H9 (cell line): ENCODE measurements around the gene TCF4. TPM values are rescaled to one million over a fixed set of nuclear protein-coding genes. Genes with fewer than 3 reads are reported as not detected.

ENCODE experiments used
- DNase-seq: peaks from one replicate; pipeline ENCODE4 v3.0.0-alpha.2; 2017
- H2AFZ ChIP-seq: one replicate; pipeline ENCODE4 v1.6.1; 2013; ENCODE audit warnings: mild to moderate bottlenecking, low read length, control low read depth, moderate library complexity
- H2AK5ac ChIP-seq: 2 replicates; pipeline ENCODE4 v1.6.1; 2013; ENCODE audit warnings: low read length, control low read depth, mixed read lengths; ENCODE audit not compliant: insufficient read length
- H2BK120ac ChIP-seq: one replicate; pipeline ENCODE4 v1.6.1; 2013; ENCODE audit warnings: low read depth, mild to moderate bottlenecking, low read length, control low read depth, inconsistent platforms; ENCODE audit not compliant: poor library complexity, severe bottlenecking
- H2BK12ac ChIP-seq: 2 replicates; pipeline ENCODE4 v1.6.1; 2013; ENCODE audit warnings: low read length, control low read depth, mixed read lengths, low read depth; ENCODE audit not compliant: insufficient read length
- H2BK15ac ChIP-seq: 2 replicates; pipeline ENCODE4 v1.6.1; 2013; ENCODE audit warnings: low read depth, low read length, control low read depth
- H2BK20ac ChIP-seq: one replicate; pipeline ENCODE4 v1.6.1; 2013; ENCODE audit warnings: low read depth, mild to moderate bottlenecking, low read length, control low read depth, inconsistent platforms; ENCODE audit not compliant: poor library complexity, severe bottlenecking
- H2BK5ac ChIP-seq: 2 replicates; pipeline ENCODE4 v1.6.1; 2013; ENCODE audit warnings: low read length, control low read depth, mixed read lengths; ENCODE audit not compliant: insufficient read length
- H3K14ac ChIP-seq: 2 replicates; pipeline ENCODE4 v1.6.1; 2013; ENCODE audit warnings: low read length, control low read depth; ENCODE audit not compliant: insufficient read depth
- H3K18ac ChIP-seq: 2 replicates; pipeline ENCODE4 v1.6.1; 2013; ENCODE audit warnings: low read depth, mild to moderate bottlenecking, mixed read lengths, low read length, control low read depth; ENCODE audit not compliant: insufficient read length
- H3K23ac ChIP-seq: 2 replicates; pipeline ENCODE4 v1.6.1; 2013; ENCODE audit warnings: low read length, control low read depth, mixed read lengths, low read depth; ENCODE audit not compliant: insufficient read length
- H3K23me2 ChIP-seq: 2 replicates; pipeline ENCODE4 v1.6.1; 2013; ENCODE audit warnings: low read depth, mild to moderate bottlenecking, mixed read lengths, low read length, control low read depth; ENCODE audit not compliant: insufficient read length, poor library complexity, severe bottlenecking
- H3K27ac ChIP-seq: 2 replicates; pipeline ENCODE4 v1.5.1; 2013; ENCODE audit warnings: low read length, control low read depth, mixed read lengths, low read depth; ENCODE audit not compliant: insufficient read length
- H3K27me3 ChIP-seq: 2 replicates; pipeline ENCODE4 v1.6.1; 2013; ENCODE audit warnings: low read length, control low read depth, inconsistent platforms; ENCODE audit not compliant: insufficient read depth
- H3K4ac ChIP-seq: 2 replicates; pipeline ENCODE4 v1.6.1; 2013; ENCODE audit warnings: low read depth, mild to moderate bottlenecking, control low read depth, inconsistent platforms, low read length, moderate library complexity
- H3K4me1 ChIP-seq: 2 replicates; pipeline ENCODE4 v1.6.1; 2013; ENCODE audit warnings: low read length, control low read depth, inconsistent platforms; ENCODE audit not compliant: insufficient read depth
- H3K4me2 ChIP-seq: 2 replicates; pipeline ENCODE4 v1.6.1; 2013; ENCODE audit warnings: low read length, control low read depth, mixed read lengths; ENCODE audit not compliant: insufficient read length, insufficient read depth
- H3K56ac ChIP-seq: 2 replicates; pipeline ENCODE4 v1.6.1; 2013; ENCODE audit warnings: low read depth, mild to moderate bottlenecking, mixed read lengths, low read length, control low read depth; ENCODE audit not compliant: insufficient read length
- H3K79me1 ChIP-seq: 2 replicates; pipeline ENCODE4 v1.6.1; 2013; ENCODE audit warnings: low read depth, mild to moderate bottlenecking, moderate library complexity, low read length, control low read depth, inconsistent platforms; ENCODE audit not compliant: insufficient read depth, poor library complexity, severe bottlenecking
- H3K79me2 ChIP-seq: 2 replicates; pipeline ENCODE4 v1.6.1; 2013; ENCODE audit warnings: low read length, control low read depth, inconsistent platforms; ENCODE audit not compliant: insufficient read depth
- H3K9ac ChIP-seq: 2 replicates; pipeline ENCODE4 v1.6.1; 2013; ENCODE audit warnings: low read length, control low read depth, mixed read lengths; ENCODE audit not compliant: insufficient read length; ENCODE audit errors: extremely low read depth
- H3K9me3 ChIP-seq: one replicate; pipeline ENCODE4 v1.6.1; 2013; ENCODE audit warnings: low read depth, low read length, inconsistent platforms; ENCODE audit not compliant: control insufficient read depth
- H3T11ph ChIP-seq: one replicate; pipeline ENCODE4 v1.6.1; 2013; ENCODE audit warnings: mild to moderate bottlenecking, low read length, control low read depth, inconsistent platforms
- H4K20me1 ChIP-seq: one replicate; pipeline ENCODE4 v1.6.1; 2013; ENCODE audit not compliant: control insufficient read depth, insufficient read length, insufficient read depth
- H4K5ac ChIP-seq: 2 replicates; pipeline ENCODE4 v1.6.1; 2013; ENCODE audit warnings: low read depth, mild to moderate bottlenecking, mixed read lengths, low read length, control low read depth; ENCODE audit not compliant: insufficient read length
- H4K8ac ChIP-seq: replicated peaks from 2 replicates; pipeline ENCODE4 v1.6.1; 2013; ENCODE audit warnings: low read length, control low read depth, mixed read lengths, low read depth; ENCODE audit not compliant: insufficient read length
- H4K91ac ChIP-seq: 2 replicates; pipeline ENCODE4 v1.6.1; 2013; ENCODE audit warnings: low read depth, mild to moderate bottlenecking, moderate library complexity, mixed read lengths, low read length, control low read depth; ENCODE audit not compliant: insufficient read length
- H3K27ac Mint-ChIP-seq, 3 experiments: 2 replicates in 2 of 3; 3 replicates in 1 of 3; pipeline ENCODE4 v1.8.0; 2020 to 2021; ENCODE audit warnings: mixed read lengths in 3 of 3, mild to moderate bottlenecking in 1 of 3, moderate library complexity in 1 of 3
- H3K27me3 Mint-ChIP-seq: 2 replicates; pipeline ENCODE4 v1.8.0; 2021; ENCODE audit warnings: low read depth, mild to moderate bottlenecking, moderate library complexity, mixed read lengths
- H3K36me3 Mint-ChIP-seq, 3 experiments: 2 replicates in 2 of 3; 3 replicates in 1 of 3; pipeline ENCODE4 v1.8.0; 2020 to 2021; ENCODE audit warnings: low read depth in 3 of 3, mixed read lengths in 3 of 3; ENCODE audit not compliant: insufficient read depth in 1 of 3
- H3K4me1 Mint-ChIP-seq, 2 experiments: 2 replicates each; pipeline ENCODE4 v1.8.0; 2020; ENCODE audit warnings: mixed read lengths in 2 of 2
- H3K4me3 Mint-ChIP-seq, 2 experiments: 2 replicates in 1 of 2; 3 replicates in 1 of 2; pipeline ENCODE4 v1.8.0; 2020 to 2021; ENCODE audit warnings: mild to moderate bottlenecking in 2 of 2, mixed read lengths in 2 of 2, moderate library complexity in 1 of 2
- H3K9me3 Mint-ChIP-seq, 2 experiments: 2 replicates in 1 of 2; 3 replicates in 1 of 2; pipeline ENCODE4 v1.8.0; 2020; ENCODE audit warnings: mild to moderate bottlenecking in 2 of 2, mixed read lengths in 2 of 2, moderate library complexity in 1 of 2
- CTCF ChIP-seq: fragments of 200-600 bp; sonication (generic); conservative IDR thresholded peaks from 3 replicates; pipeline ENCODE4 v1.8.0; 2021; ENCODE audit warnings: antibody characterized with exemption, mild to moderate bottlenecking
- WGBS: extraction: QIAGEN DNeasy Blood & Tissue Kit; methylation state at CpG from one replicate; pipeline ENCODE4 v1.1.7; 2013; ENCODE audit warnings: missing lambda C conversion rate, low lambda C conversion rate, mixed read lengths; ENCODE audit not compliant: insufficient read length; ENCODE audit errors: extremely low coverage; 5-methylcytosine and 5-hydroxymethylcytosine counted together
- total RNA-seq: library from RNA; stranded (reverse); gene quantifications from 2 replicates; pipeline ENCODE4 v1.2.1, GENCODE V29; 2021

Gene TCF4
- total RNA-seq, 1 experiment from 2014 or later: 99.4 TPM

DNA sequence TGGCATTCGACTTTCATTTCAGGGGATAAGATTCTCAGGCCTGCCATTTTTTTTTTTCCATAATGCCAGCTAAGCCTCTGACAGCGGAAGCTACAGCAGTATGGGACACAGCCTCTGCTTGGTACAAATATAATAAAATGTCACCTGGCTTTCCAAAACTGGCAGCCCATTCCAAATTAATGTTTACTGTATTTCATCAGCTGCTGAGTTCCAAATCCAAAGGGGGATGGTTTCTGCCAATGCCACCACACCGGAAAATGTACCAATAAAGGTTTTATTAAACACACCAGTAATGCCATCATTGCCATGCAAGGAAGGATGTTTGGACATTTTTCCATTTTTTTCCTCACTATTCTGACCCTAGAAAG lies 352.9 kb downstream of the TCF4 start:
- no peak overlapping the region for H3K56ac ChIP-seq
- H3K4ac ChIP-seq: no peak overlapping the region
- no peak overlapping the region for H3T11ph ChIP-seq
- no peak overlapping the region for H4K91ac ChIP-seq
- H3K27ac Mint-ChIP-seq: no peak overlapping the region
- H3K27me3 ChIP-seq: no peaks in the 10 kb centered on the region
- no peak overlapping the region for H3K23ac ChIP-seq
- WGBS: no CpG with 5 or more reads among the region's 3 CpGs
- no peak overlapping the region for H4K8ac ChIP-seq
- H2BK20ac ChIP-seq: no peak overlapping the region
- no peak for TF ChIP-seq CTCF
- H3K79me2 ChIP-seq: no peaks in the 10 kb centered on the region
- H3K27me3 Mint-ChIP-seq: no peaks in the 10 kb centered on the region
- H3K9me3 Mint-ChIP-seq: no peaks in the 10 kb centered on the region
- H4K5ac ChIP-seq: no peak overlapping the region
- no peaks in the 10 kb centered on the region for H3K9me3 ChIP-seq
- H3K4me3 Mint-ChIP-seq: no peak overlapping the region
- no peak overlapping the region for H2BK120ac ChIP-seq
- H3K9ac ChIP-seq: no peak overlapping the region
- H3K23me2 ChIP-seq: no peaks in the 10 kb centered on the region
- no peak overlapping the region for H3K27ac ChIP-seq
- H2AK5ac ChIP-seq: no peak overlapping the region
- no peaks in the 10 kb centered on the region for H4K20me1 ChIP-seq
- no peak overlapping the region for H2AFZ ChIP-seq
- H2BK15ac ChIP-seq: no peak overlapping the region
- no peak overlapping the region for H2BK12ac ChIP-seq
- peaks cover 2 to 3% of the 10 kb centered on the region in 2 experiments for H3K4me1 Mint-ChIP-seq
- DNase-seq: no peak
- H2BK5ac ChIP-seq: no peak overlapping the region
- no peaks in the 10 kb centered on the region; the same call in 1 of the 2 replicates for H3K4me1 ChIP-seq
- H3K79me1 ChIP-seq: no peaks in the 10 kb centered on the region
- no peak overlapping the region for H3K14ac ChIP-seq
- no peak overlapping the region for H3K18ac ChIP-seq
- H3K4me2 ChIP-seq: no peak overlapping the region
- H3K36me3 Mint-ChIP-seq: peaks cover 16 to 47% (median 44%) of the 10 kb centered on the region in 3 experiments; a peak in 6 of 7 replicates
